OCI-LY7 (cell line): Measurements from ENCODE around the gene SEMA3C. TPM values are rescaled to one million over a fixed set of nuclear protein-coding genes. Genes with fewer than 3 reads are reported as not detected.

Experiments used
- BruUV-seq: library from RNA; stranded (reverse); fragments of 400-500 nt; replicated peaks from 2 replicates; lab custom pipeline; 2021; lab: Mats Ljungman, UMichigan
- CTCF ChIA-PET: fragments of 300-600 bp; sonication (Branson Sonifier 250); formaldehyde crosslinking; loops from one replicate; lab custom pipeline; 2022; ENCODE audit warnings: antibody characterized with exemption; ENCODE audit not compliant: unreplicated experiment; lab: Charles Lee
- POLR2A ChIA-PET: fragments of 300-600 bp; sonication (Branson Sonifier 250); formaldehyde crosslinking; loops from one replicate; lab custom pipeline; 2022; ENCODE audit warnings: antibody characterized with exemption; lab: Charles Lee
- DNase-seq: peaks from one replicate; pipeline ENCODE4 v3.0.0-alpha.2; 2015; ENCODE audit warnings: low spot score
- H2AFZ ChIP-seq: fragments of 200-600 bp; sonication (generic), shearing (Covaris generic); 2 replicates; pipeline ENCODE4 v1.6.1; 2014; ENCODE audit warnings: mild to moderate bottlenecking, antibody characterized with exemption, low read length, moderate library complexity
- H3K27ac ChIP-seq: fragments of 200-600 bp; sonication (generic); 2 replicates; pipeline ENCODE4 v1.5.1; 2014; ENCODE audit warnings: mixed run types, low read depth, mild to moderate bottlenecking, moderate library complexity, low read length, inconsistent platforms; ENCODE audit not compliant: poor library complexity, severe bottlenecking
- H3K36me3 ChIP-seq: fragments of 200-600 bp; sonication (generic); 2 replicates; pipeline ENCODE4 v1.6.1; 2014; ENCODE audit warnings: mild to moderate bottlenecking, antibody characterized with exemption, low read length, moderate library complexity, mixed read lengths; ENCODE audit not compliant: insufficient read depth
- H3K4me1 ChIP-seq: fragments of 200-600 bp; sonication (generic); 2 replicates; pipeline ENCODE4 v1.5.1; 2014; ENCODE audit warnings: mild to moderate bottlenecking, low read length; ENCODE audit not compliant: insufficient read depth, poor library complexity, severe bottlenecking
- H3K4me2 ChIP-seq: fragments of 200-600 bp; sonication (generic); 2 replicates; pipeline ENCODE4 v1.6.1; 2014; ENCODE audit warnings: mild to moderate bottlenecking, low read length
- H3K4me3 ChIP-seq: fragments of 200-600 bp; sonication (generic); 2 replicates; pipeline ENCODE4 v1.5.1; 2014; ENCODE audit warnings: mild to moderate bottlenecking, low read depth, low read length; ENCODE audit not compliant: poor library complexity, severe bottlenecking
- H3K79me2 ChIP-seq: fragments of 200-600 bp; sonication (generic); 2 replicates; pipeline ENCODE4 v1.6.1; 2016; ENCODE audit warnings: low read depth, mild to moderate bottlenecking, low read length, moderate library complexity, mixed read lengths; ENCODE audit not compliant: insufficient read depth
- H3K9me2 ChIP-seq: fragments of 200-600 bp; sonication (generic); 2 replicates; pipeline ENCODE4 v1.6.1; 2016; ENCODE audit warnings: mild to moderate bottlenecking, low read length, mixed read lengths; ENCODE audit not compliant: insufficient read depth
- H3K9me3 ChIP-seq: fragments of 200-600 bp; sonication (generic); 2 replicates; pipeline ENCODE4 v1.6.1; 2014; ENCODE audit warnings: mild to moderate bottlenecking, mixed run types, low read length, mixed read lengths
- H4K20me1 ChIP-seq: fragments of 200-600 bp; sonication (generic); 2 replicates; pipeline ENCODE4 v1.6.1; 2014; ENCODE audit warnings: mild to moderate bottlenecking, antibody characterized with exemption, low read length, moderate library complexity, mixed read lengths; ENCODE audit not compliant: insufficient read depth
- EZH2phosphoT487 ChIP-seq: fragments of 200-600 bp; sonication (generic); IDR thresholded peaks from 2 replicates; pipeline ENCODE4 v1.6.1; 2018; ENCODE audit warnings: low read depth, borderline replicate concordance, mild to moderate bottlenecking, mixed run types, antibody characterized with exemption, low read length, moderate library complexity, mixed read lengths
- intact Hi-C: fragments of 100-400 bp; cut with micrococcal nuclease; formaldehyde crosslinking; loops from one replicate; pipeline ENCODE4 v1.10.0; 2022; ENCODE audit not compliant: unreplicated experiment
- total RNA-seq, 2 experiments: library from RNA; depleted of rRNA in 1 of 2; stranded (reverse); fragments of >200 nt in 1 of 2; shearing (Covaris generic) in 1 of 2; gene quantifications; 2 replicates each; pipeline ENCODE4 v1.2.3, GENCODE V29; 2014 to 2022
- TF ChIP-seq, protein P1 (sequence below): fragments of 200-600 bp; sonication (generic); conservative IDR thresholded peaks from 2 replicates; pipeline ENCODE4 v1.5.1; 2014; ENCODE audit warnings: mild to moderate bottlenecking, antibody characterized with exemption, low read length, moderate library complexity, mixed read lengths

The SEMA3C gene
- total RNA-seq, 2 experiments from 2014 or later = not detected

DNA sequence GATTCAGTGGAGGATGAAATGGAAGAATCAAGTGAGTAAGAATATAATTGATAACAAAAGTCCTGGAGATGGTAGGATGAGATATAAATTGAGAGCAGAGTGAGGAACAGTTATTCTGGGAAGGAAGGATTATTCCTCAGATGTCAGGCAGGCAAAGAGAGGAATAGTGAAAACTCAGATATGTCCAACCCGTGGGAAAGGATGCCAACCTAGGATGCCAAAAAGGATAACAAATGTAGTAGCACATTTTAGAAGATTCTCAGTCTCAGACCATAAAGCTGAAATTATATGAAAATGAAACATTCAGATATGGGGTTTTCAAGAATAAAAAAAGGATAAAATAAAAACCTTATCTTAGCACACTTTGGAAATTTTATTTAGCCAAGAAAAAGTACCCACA is 131.1 kb downstream of the SEMA3C start:
- TF ChIP-seq EZH2phosphoT487 = no peak
- TF ChIP-seq, protein P1, sequence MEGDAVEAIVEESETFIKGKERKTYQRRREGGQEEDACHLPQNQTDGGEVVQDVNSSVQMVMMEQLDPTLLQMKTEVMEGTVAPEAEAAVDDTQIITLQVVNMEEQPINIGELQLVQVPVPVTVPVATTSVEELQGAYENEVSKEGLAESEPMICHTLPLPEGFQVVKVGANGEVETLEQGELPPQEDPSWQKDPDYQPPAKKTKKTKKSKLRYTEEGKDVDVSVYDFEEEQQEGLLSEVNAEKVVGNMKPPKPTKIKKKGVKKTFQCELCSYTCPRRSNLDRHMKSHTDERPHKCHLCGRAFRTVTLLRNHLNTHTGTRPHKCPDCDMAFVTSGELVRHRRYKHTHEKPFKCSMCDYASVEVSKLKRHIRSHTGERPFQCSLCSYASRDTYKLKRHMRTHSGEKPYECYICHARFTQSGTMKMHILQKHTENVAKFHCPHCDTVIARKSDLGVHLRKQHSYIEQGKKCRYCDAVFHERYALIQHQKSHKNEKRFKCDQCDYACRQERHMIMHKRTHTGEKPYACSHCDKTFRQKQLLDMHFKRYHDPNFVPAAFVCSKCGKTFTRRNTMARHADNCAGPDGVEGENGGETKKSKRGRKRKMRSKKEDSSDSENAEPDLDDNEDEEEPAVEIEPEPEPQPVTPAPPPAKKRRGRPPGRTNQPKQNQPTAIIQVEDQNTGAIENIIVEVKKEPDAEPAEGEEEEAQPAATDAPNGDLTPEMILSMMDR = no peak
- Histone ChIP-seq H3K4me1 (no peaks in the 10 kb centered on the region), H3K9me2 (no peaks in the 10 kb centered on the region), H3K79me2 (no peaks in the 10 kb centered on the region), H3K36me3 (no peaks in the 10 kb centered on the region), H2AFZ (no peak overlapping the region), H3K9me3 (no peaks in the 10 kb centered on the region), H3K27ac (no peak overlapping the region), H3K4me3 (no peak overlapping the region), H4K20me1 (no peaks in the 10 kb centered on the region), H3K4me2 (no peak overlapping the region)
- CTCF ChIA-PET = no interaction called here
- BruUV-seq = no TSS peak
- intact Hi-C loops = no loop called here
- DNase-seq = no peak
- POLR2A ChIA-PET = no interaction called here

DNA sequence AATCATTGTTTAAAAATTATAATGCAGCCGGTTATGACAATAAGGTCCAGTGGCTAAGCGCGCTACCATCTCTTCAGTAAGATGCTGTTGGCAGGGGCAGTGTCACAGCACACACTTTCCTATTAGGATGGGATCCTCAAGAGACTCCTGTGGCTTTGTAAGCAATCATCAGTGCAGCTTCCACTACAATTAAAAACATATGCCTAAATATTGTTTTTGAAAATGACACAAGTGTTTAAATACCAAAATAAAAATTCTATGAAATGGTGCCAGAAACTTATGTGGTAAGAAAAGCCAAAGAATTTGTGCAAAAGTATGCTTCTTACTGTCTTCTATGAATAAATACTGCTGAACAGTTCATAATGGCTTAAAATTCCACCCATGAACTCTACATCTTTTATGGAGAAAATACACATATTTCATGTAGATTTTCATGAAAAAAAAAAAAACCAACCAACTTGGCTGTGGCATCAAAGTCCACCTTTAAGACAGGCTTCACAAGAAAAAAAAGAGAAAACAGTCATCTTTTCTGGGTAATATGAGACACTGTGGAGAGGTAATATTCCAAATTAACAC is 132.8 kb downstream of the SEMA3C start:
- TF ChIP-seq EZH2phosphoT487 = no peak
- TF ChIP-seq, protein P1 = no peak
- Histone ChIP-seq H3K36me3 (no peaks in the 10 kb centered on the region), H3K4me3 (no peak overlapping the region), H3K9me2 (no peaks in the 10 kb centered on the region), H3K27ac (no peak overlapping the region), H4K20me1 (no peaks in the 10 kb centered on the region), H3K79me2 (no peaks in the 10 kb centered on the region), H2AFZ (no peak overlapping the region), H3K9me3 (no peaks in the 10 kb centered on the region), H3K4me2 (no peak overlapping the region), H3K4me1 (no peaks in the 10 kb centered on the region)
- intact Hi-C loops = no loop called here
- POLR2A ChIA-PET = no interaction called here
- BruUV-seq = no TSS peak
- DNase-seq = no peak
- CTCF ChIA-PET = no interaction called here

DNA sequence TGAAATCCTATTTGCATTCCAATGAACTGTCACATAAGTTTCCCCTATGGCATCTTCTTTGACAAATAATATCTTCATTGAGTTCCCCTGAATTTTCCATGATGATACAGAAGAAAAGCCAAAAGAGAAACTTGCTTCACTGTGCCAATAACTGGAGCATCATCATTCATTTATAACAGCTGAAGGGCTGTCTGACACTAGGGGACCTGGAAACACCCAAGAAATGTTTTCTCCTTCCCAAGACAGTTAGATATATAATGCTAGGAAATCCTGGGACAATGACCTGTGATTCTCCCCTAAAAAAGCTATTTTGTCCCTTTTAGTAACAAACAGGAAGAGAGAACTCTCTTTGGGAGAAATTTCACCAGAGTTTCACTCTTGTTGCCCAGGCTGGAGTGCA is 133.6 kb downstream of the SEMA3C start:
- POLR2A ChIA-PET = no interaction called here
- Histone ChIP-seq H3K36me3 (no peaks in the 10 kb centered on the region), H3K4me1 (no peaks in the 10 kb centered on the region), H3K27ac (no peak overlapping the region), H3K9me2 (no peaks in the 10 kb centered on the region), H3K4me2 (no peak overlapping the region), H4K20me1 (no peaks in the 10 kb centered on the region), H2AFZ (no peak overlapping the region), H3K79me2 (no peaks in the 10 kb centered on the region), H3K4me3 (no peak overlapping the region), H3K9me3 (no peaks in the 10 kb centered on the region)
- DNase-seq = no peak
- no TSS peak for BruUV-seq
- TF ChIP-seq EZH2phosphoT487 = no peak
- TF ChIP-seq, protein P1 = no peak
- intact Hi-C loops = no loop called here
- CTCF ChIA-PET = no interaction called here
